GM21526 (cell line): ENCODE results near the gene MBNL3.

Experiments used
- ATAC-seq: cut with Tn5 transposase; IDR thresholded peaks from one replicate; pipeline ENCODE4 v1.9.1; 2021; ENCODE audit warnings: moderate library complexity; ENCODE audit not compliant: unreplicated experiment, low FRiP score

Gene MBNL3, protein sequence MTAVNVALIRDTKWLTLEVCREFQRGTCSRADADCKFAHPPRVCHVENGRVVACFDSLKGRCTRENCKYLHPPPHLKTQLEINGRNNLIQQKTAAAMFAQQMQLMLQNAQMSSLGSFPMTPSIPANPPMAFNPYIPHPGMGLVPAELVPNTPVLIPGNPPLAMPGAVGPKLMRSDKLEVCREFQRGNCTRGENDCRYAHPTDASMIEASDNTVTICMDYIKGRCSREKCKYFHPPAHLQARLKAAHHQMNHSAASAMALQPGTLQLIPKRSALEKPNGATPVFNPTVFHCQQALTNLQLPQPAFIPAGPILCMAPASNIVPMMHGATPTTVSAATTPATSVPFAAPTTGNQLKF

DNA sequence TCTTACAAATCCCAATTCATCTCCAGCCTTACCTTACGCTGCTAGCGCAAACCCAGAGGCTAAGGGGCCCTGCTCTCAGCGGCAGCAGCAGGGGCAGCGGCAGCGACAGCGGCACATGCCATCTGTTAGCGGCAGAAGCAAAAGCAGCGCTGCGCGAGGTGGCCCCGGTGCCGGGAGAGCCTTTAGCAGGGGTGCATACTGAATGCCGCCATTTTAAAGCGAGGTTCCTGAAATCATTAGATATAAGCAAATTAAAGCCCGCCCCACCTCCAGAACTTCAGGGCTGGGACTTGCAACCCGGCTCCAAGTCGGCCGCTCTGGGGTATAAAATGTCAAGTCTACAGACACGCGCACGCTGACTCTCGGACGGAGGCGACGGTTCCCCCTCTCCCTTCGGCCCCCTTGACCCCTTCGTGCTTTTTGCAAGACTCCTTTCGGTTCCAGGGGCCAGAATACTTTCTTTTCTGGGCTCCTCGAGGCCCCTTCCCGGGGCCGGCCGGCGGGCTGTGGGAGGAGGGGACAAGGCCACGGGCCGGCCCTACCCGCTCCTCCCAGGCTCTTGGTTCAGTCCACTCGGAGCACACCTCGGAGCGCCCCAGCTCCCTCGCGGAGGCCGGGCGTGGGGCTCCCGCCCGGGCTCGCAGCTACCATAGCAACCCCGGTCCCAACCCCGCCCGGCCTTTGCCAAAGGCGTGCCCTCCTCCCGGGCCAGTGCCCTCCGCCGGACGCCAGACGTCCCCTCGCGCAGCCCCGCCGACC, at the start of gene MBNL3:
TSS of gene MBNL3 (minus strand) at position 220 of the 759 bp plus-strand sequence. CDS start 49,427 bp downstream, outside the sequence.
- peak; percentile 48 for ATAC-seq

DNA sequence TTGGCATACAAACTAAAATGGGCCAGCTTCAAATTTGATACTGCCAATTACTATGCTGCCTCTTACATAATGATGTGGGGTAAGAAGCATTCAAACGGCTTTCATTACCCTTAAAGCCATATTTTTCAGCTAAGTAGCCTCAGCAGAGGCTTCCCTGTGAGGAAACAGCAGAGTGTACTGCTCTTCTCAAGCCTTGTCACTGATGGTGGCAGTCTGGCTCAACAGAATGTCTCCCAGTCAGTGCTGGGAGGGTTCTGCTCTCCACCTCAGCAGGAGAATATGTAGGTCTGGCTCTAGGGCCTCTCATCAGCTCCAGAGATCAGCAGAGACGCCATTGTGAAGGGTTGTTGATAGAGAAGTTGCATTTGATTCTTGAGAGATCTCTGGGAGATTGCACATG, 44.6 kb upstream of the MBNL3 start:
- ATAC-seq = no peak

DNA sequence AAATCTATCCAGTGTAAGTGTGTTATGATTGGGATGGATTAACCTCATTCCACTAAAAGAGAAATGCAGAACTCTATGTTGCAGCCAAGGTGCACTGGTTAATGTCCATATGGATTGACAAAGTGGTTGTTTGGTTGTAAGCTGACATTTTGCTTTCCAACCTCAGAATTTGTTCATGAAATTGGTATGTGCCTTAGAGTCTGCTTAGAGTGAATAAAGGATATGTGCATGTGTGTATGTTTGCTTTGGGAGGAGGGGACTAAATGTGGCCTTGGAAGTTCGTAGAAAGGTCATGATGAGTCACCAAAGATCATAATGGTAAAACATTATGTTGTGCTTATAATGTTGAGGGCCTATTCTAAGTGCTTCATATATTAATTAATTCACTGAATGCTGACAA, 44.1 kb upstream of the MBNL3 start:
- no peak for ATAC-seq

DNA sequence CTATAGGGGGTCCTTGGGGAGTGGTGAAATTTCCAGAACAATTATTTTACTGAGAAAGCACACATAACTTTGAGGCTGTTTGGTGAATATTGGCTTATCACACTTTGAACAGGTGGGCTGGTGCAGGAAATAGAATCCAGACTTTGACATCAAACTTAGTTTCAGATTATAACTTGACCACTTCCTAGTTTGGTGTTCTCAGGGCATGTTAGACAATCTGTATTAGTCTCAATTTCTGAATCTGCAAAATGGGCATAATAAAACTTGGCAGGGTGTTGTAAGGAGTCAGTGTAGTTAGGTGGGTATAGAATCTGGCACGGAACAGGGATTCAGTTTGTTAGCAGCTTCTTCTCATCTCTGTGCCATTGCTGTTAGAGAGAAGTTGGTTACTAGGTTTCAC, 43.3 kb upstream of the MBNL3 start:
- no peak for ATAC-seq

DNA sequence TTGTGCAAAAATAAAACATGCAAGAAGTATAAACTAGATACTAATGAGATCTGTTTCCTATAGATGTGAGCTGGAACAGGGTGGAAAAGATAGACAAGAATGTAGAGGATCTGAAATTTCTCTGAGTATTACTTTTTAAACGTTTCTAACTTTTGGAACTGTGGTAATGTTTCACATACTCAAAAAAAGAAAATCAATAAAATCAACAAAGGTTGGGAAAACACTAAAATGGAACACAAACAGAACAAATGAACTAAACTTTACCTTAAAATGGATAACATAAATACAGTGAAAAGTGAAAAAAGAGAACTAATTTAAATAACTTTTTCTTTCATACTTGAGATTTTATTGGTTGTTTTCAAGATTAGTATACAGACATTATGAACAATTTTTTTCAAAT, 32.0 kb upstream of the MBNL3 start:
- no peak for ATAC-seq

DNA sequence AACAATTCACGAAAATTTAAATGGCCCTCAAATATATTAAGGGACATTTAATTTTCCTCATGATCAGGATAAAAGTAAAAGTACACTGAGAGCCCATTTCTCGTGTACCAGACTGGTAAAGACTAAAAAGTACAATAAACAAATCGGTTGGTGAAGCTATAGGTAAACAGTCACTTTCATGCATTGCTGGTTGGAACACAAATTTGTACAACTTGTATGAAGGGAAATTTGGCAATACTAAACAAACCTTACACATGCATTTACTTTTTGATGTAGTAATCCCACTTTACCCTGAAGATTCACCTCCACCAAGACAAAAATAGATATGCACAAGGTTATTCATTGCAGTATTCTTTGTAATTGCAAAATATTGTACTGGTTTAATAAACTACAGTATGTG, 31.4 kb upstream of the MBNL3 start:
- ATAC-seq = no peak

DNA sequence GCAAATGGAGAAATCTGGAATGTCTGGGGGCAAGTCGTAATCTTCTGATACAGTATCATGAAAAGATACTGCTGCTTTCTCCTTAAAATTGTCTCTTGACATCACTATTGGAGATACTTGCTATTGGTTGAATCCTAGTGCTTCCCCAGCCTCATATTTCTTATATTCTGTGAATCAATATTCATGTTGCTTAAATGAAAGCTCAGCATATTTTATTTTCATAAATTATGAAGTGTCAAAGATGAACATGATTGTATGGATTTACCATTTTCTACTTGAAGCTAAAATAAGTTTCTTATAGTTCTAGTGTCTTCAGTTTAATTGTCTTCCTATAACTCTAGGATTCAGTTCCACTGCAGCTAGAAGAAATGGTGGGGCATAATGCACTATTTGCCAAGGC, 29.6 kb upstream of the MBNL3 start:
- no peak for ATAC-seq

DNA sequence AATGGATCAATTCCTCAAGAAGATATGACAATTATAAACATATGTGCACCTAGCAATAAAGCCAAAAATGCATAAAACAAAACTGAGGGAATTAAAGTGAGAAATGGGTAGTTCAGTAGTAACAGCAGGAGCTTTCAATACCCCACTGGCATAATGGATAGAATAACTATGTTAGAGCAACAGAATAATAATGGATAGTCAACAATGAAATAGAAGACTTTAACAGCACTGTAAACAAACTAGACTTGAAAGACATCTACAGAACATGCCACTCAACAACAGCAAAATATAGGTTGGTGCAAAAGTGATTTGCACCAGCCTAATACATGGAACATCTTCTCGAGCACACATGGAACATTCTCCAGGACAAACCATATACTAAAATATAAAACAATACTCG, 20.0 kb upstream of the MBNL3 start:
- ATAC-seq = no peak

DNA sequence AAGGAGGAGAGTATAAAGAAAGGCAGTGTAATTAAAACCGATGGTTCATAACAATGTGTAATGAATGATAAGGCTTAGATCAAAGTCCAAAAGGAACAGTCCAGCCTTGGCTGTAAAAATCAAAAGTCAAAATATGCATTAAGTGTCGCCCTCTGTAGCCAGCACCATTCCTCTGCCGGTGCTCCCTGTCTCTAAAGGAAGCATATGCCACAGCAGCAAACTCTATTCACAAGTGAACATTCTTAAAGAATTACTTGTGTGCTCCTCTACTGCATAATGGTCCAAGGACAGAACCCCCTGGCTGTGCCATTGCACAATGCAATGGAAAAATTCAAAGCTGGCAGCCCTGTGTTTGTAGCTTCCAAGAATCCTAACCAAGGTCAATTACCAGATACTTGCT, 16.3 kb upstream of the MBNL3 start:
- ATAC-seq = no peak

DNA sequence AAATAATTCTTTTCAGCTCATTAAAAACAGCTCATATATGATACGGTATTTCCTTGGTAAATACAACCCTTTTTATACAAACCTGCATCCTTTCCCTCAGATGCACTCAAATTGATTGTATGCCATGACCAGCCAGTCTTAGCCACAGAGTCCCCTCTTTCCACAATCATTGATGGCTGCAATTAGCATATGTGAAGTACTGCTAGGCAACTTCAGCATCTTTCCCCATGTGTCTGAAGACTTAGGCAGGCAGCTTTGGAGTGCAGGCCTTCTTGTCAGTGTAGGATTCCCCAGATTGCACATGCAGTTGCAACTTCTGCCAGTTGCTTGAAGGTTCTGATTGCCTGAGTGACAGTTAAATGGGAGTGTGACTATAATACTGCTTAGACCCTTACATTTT, 15.6 kb upstream of the MBNL3 start:
- no peak for ATAC-seq

DNA sequence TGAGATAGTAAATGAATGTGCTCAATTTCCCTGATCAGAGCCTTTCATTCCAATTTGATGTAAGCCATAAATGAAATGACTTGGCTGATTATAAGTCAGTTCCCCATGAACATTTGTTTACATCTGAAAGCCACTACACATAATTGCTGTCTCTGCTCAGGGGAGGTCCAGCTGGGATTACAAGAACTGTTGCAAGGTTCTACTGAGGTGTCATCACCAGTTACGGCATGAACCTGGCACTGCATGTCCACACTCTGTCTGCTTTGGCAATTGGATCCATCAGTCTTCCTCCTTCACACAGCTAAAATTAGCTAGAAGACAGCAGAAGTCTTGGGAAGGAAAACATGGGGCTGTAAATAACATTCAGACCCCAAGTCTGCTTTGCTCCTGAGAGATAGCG, 12.8 kb upstream of the MBNL3 start:
- no peak for ATAC-seq

DNA sequence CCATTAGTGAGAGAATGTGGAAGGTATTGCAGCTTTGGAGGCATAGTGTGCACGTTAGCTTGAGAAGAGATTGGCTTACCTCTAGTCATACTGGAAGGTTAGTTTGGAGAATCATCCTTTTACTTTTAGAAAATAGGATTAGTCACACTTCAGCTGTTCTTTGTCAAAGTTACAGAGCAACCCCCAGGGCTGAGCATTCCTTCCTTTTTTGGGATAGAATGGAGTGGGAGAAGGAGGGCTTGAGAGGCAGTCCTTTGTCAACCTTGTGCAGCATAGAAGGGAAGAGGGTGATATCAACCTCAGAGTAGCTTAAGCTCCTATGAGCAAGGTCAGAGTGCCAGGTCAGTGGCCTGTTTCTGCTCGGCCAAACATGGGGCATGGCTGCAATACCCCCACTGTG, 8.6 kb upstream of the MBNL3 start:
- no peak for ATAC-seq

DNA sequence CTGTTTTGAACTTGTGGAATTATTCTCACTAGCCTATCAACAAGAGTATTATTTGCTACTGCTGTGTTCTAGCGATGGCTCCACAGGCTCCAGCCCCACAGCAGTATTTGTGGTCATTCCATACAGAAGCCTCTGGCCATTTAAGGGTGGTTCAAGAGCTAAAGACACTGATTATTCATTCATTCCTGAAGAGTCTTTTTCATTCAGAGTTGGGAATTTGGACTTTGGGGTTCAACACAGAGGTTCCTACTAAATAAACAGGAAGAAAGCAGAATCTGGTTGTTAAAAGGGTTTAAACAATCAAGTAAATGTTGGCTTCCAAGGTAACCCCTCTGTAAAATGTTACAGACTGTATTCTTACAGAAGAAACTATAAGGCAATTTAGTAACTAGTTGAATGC, 4.3 kb upstream of the MBNL3 start:
- no peak for ATAC-seq

DNA sequence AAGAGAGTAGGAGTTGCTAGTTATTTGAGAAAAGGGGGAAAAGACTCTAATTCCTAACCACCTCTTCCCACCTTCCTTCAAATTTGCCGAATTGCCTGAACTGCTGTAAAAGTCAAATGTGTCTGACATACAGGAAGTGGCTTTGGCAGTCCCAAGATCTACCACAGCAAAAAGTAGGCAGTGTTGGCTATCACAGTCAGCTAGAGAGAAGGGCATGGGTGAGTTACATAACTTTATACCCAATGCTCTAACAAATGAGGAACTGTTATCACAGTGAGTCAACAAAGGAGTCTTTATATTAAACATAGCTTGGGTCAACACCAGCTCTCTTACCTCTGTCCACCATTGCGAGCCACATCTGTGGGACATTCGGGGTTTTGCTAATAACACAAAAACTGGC, 2.4 kb upstream of the MBNL3 start:
- ATAC-seq = peak; percentile 42

DNA sequence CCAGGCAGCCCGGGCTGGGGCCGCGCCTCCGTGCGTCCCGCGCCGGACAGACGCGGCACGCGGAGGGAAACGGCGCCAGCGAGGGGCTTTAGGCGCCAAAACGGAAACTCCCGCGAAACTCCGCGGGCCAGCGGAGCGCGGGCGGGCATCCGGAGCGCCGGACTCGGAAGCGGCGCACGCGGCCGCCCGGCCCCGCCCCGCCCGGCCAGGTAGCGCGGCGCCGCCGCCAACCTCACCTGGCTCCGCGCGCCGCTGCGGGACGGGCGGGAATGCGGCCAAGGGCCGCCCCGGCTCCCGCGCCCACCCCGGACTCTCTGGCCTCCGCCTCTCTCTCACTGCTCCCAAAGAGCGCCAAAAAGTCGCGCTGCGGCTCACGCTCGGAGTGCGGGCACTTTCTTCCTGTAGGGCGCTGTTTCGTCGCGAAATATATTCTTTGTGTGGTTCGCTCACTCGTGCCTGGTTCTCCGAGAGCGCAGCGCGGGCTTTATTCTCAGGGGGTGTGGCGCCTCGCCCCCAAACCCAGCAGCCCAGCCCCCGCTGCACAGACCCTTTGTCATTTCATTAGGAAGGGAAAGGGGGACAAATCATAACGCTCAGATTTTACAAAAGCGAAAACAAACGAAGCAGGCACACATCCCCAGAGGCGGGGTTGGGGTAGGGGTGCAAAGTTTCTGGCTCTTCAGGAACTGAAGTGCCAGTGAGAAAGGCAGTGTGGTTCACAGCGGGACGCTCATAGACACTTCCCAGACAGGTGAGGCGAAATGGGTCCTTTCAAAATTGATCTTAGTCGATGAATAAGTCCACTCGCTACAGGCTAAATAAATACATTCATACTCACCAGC, 961 bp upstream of the MBNL3 start:
- ATAC-seq = peak; percentile 21

DNA sequence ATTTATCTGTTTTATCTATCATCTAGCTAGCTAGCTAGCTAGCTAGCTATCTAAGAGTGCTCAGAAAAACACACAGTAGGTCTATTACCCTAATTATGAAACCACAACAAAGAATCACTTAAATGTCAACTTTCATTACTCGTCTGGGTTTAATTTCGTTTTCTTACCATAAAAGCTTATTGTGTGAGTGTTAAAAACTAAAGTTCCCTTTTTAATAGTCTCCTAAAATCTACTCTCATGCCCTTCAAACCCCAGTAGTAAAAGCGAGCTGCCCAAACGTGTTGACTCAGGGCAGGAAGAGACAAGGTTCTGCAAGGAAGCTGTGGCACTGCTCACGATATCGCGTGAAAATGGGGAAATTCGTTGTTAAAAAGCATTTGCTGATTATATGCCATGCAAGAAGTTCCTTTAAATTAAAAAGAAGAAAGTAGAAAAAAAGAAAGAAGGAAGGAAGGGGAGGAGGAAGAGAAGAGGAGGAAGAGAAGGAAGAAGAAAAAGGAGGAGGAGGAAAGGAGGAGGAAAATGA, 595 bp downstream of the MBNL3 start:
- no peak for ATAC-seq

DNA sequence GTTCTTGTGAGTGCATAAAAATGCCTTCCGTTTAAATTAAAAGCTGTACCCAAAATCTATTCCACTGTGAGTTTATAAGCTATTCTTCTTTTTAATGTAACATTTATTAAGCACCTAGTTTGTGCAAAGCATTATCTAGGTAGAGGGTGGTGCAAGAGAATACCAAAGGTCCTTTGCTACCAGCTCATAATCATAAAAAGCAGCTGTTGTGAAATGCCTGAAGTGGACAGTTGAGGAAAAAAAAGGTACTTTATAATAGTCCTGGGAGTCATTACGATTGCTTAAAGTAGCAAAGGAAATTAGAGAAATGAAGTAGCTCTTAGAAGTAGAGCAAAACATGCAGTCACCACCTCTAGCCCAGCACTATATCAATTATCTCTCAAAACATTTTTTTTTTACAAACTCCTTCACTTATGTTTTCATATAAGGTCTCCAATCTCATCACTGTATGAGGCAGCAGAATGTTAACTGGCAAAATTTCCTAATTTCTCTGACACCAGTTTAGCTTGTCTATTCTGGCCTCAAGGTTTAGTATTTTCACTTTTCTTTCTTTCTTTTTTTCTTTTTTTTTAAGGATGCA, 2.1 kb downstream of the MBNL3 start:
- ATAC-seq = no peak

DNA sequence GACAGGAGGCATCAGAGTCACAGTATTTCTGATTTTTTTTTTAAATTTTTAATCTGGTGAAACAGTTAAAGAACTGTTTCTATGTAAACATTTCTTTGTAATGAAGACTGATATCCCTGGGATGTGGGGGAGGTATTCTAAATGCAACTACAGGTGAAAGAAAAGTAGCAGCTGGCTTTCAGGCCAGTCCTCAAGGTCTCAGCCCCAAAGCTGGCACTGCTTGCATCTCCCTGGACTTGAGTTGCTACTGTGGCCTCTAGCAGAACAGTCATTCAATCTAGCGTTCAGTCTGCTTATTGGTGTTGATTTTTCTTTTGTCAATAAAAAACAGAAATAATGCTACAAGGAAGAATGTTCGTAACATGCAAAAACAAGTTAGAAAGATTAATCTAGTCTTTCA, 4.9 kb downstream of the MBNL3 start:
- no peak for ATAC-seq

DNA sequence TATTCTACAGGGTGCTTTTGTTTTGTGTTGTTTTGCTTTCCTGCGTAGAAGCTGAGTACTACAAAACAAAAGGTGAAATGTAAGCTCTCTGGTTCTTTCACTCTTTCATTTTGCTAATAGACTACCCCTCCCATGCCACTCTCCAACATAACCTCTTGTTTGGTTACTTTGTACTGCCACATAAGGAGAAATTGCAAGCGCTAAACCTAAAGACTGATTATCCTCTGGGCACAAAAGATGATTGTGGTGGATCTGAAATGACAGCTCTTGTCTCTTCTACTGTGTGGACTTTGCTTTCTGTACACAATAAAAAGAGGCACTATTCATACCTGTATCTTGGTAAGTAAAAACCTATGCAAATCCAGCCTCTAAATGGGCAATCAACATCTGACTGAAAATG, 5.3 kb downstream of the MBNL3 start:
- no peak for ATAC-seq

DNA sequence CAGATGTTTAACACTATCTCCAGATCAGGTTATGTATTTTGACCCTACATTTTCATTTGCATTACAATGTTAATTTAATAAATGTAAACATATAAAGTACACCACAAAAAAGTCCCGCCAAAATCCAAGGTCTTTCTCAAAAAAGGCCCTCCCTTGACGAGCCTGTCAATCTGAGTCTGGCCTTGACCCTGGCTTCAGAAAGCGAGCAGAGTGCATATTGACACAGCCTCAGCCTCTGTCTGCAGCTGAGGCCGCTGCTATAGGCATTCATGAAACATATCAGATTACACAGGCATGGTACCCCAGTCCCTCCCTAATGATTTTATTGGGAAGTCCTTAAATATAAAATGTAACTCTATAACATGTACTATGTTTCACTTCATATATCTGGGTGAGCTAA, 6.2 kb downstream of the MBNL3 start:
- no peak for ATAC-seq

DNA sequence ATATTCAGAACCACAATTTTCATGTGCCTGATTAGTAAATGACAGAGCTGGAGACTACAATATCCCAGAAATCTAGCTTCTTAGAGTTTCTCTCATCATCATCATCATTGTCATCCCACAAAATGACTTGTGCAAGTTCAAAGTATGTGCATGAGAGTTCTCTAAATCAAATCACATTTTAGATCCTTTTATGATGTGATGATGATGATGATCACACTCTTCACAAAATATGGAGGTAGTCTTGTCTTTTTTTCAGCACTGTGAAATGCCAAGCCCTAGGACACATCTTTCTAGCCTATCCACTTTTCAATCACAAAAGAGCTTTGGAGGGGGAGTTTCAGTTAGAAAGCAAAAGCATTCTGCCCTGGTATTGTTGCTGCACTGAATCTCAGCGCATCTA, 7.4 kb downstream of the MBNL3 start:
- ATAC-seq = no peak
